Measurements from ENCODE around the gene DNASE1L2. TPM values are rescaled to one million over a fixed set of nuclear protein-coding genes. Genes with fewer than 3 reads are reported as not detected.

The DNASE1L2 gene
- total and polyA plus RNA-seq, 2 of the 8 experiments (the other 6 are each of a cell fraction or from before 2014, with no cell fraction given), result 0.35 to 0.97 TPM

DNA sequence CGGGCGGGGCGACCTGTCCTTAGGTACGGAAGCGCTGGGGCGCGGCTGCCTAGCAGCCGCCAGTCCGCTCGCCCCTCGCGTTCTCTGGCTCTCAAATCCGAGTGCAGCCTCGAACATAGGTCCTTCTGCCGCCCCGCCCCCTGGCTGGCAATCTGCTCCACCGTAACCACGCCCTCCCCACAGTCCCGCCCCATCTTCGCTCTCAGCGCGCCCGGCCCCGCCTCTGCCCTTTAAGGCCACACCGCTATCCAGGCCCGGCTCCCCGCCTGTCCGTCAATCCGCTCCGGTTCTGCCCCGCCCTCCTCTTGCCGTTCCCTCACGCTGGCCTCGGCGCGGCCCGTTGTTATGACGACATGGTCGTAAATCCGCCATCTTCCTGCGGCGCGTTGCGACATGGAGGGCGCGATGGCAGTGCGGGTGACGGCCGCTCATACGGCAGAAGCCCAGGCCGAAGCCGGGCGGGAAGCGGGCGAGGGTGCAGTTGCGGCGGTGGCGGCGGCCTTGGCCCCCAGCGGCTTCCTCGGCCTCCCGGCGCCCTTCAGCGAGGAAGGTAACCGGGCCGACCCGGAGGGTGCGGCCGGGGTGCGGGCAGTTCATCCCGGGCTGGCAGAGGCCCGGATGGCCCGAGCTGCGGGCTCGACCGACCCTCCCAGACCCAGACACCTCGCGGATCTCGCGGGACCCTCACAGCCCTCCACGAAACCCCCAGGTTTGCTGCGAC, 12.9 kb upstream of the DNASE1L2 start, which contains the start of gene E4F1 (continued):
- TF ChIP-seq TAF7 (optimal IDR thresholded peaks at IDR 0.05; ENCODE audit: borderline replicate concordance, low read depth, low read length) (peak; percentile 94), SP1 (IDR thresholded peaks at IDR 0.05; ENCODE audit: low read depth, low read length) (0 out of 2 replicates have a peak, but pooled peaks have one; percentile 5), FOSL1 (IDR thresholded peaks at IDR 0.05; ENCODE audit: insufficient read depth, low read depth, low read length) (no peak), SRF (IDR thresholded peaks at IDR 0.05; ENCODE audit: low read depth, low read length) (no peak), YY1 (IDR thresholded peaks at IDR 0.05; ENCODE audit: low read depth, low read length) (peak; percentile 84), SIRT6 (IDR thresholded peaks at IDR 0.05; ENCODE audit: low read length) (no peak), ASH2L (IDR thresholded peaks at IDR 0.05; ENCODE audit: low read length) (no peak), TBP (IDR thresholded peaks at IDR 0.05; ENCODE audit: low read depth, low read length) (peak; percentile 89), MAFK (IDR thresholded peaks at IDR 0.05; ENCODE audit: low read depth, low read length) (no peak), SP4 (IDR thresholded peaks at IDR 0.05; ENCODE audit: low read length) (0 out of 2 replicates have a peak, but pooled peaks have one; percentile 51), GTF2F1 (IDR thresholded peaks at IDR 0.05; ENCODE audit: borderline replicate concordance, low read depth, low read length) (no peak), POU5F1 (IDR thresholded peaks at IDR 0.05; ENCODE audit: low read depth, low read length) (no peak), SAP30 (IDR thresholded peaks at IDR 0.05; ENCODE audit: insufficient read depth, insufficient replicate concordance, low read length) (no peak), CBX8 (IDR thresholded peaks at IDR 0.05; ENCODE audit: borderline replicate concordance, low read depth, low read length) (no peak), CEBPB (IDR thresholded peaks at IDR 0.05; ENCODE audit: low read depth, low read length) (peak; percentile 92), RXRA (IDR thresholded peaks at IDR 0.05; ENCODE audit: insufficient read depth, low read depth, low read length) (no peak), JUN (IDR thresholded peaks at IDR 0.05; ENCODE audit: low read depth, low read length) (no peak), KDM4A (IDR thresholded peaks at IDR 0.05; ENCODE audit: low read depth, low read length, severe bottlenecking) (peak; percentile 63), CBX5 (IDR thresholded peaks at IDR 0.05; ENCODE audit: low read depth, low read length) (no peak), CHD2 (IDR thresholded peaks at IDR 0.05; ENCODE audit: low read length) (peak; percentile 85), ZNF274 (IDR thresholded peaks at IDR 0.05; ENCODE audit: borderline replicate concordance, extremely low read depth, low read length) (no peak), POLR2A (IDR thresholded peaks at IDR 0.05; ENCODE audit: control extremely low read depth in 1 of 2, low read depth in 2 of 2, low read length in 2 of 2) (peak in 1 of 2 experiments; percentile 99; a peak in 2 of 3 replicates)
- TF ChIP-seq, protein P1, sequence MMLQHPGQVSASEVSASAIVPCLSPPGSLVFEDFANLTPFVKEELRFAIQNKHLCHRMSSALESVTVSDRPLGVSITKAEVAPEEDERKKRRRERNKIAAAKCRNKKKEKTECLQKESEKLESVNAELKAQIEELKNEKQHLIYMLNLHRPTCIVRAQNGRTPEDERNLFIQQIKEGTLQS (IDR thresholded peaks at IDR 0.05; ENCODE audit: insufficient read depth, low read depth, low read length), result peak; percentile 96
- TF ChIP-seq, protein P2, sequence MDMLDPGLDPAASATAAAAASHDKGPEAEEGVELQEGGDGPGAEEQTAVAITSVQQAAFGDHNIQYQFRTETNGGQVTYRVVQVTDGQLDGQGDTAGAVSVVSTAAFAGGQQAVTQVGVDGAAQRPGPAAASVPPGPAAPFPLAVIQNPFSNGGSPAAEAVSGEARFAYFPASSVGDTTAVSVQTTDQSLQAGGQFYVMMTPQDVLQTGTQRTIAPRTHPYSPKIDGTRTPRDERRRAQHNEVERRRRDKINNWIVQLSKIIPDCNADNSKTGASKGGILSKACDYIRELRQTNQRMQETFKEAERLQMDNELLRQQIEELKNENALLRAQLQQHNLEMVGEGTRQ (IDR thresholded peaks at IDR 0.05; ENCODE audit: low read length), result no peak

All from H1 (cell line).